Liver (tissue), 9 donors: ENCODE data around the gene ELF2. TPM values are rescaled to one million over a fixed set of nuclear protein-coding genes. Genes with fewer than 3 reads are reported as not detected.

Experiments used
- DNase-seq: peaks from one replicate; pipeline ENCODE4 v3.0.0-alpha.2; 2017; ENCODE audit warnings: low spot score
- H3K27ac ChIP-seq, 2 donors: one replicate each; pipeline ENCODE4 v1.7.0; 2013; ENCODE audit warnings: inconsistent platforms in 2 of 2, low read length in 2 of 2, control low read depth in 1 of 2, low read depth in 1 of 2, mild to moderate bottlenecking in 1 of 2
- H3K27me3 ChIP-seq, 4 donors: one replicate each; pipeline versions ENCODE4 v1.6.1 to v1.7.0; 2013; ENCODE audit warnings: low read length in 3 of 4, inconsistent platforms in 1 of 4, mild to moderate bottlenecking in 1 of 4, moderate library complexity in 1 of 4; ENCODE audit not compliant: control insufficient read depth in 4 of 4, insufficient read depth in 4 of 4
- H3K36me3 ChIP-seq, 4 donors: one replicate each; pipeline versions ENCODE4 v1.6.1 to v1.7.0; 2013; ENCODE audit warnings: low read length in 3 of 4, mild to moderate bottlenecking in 3 of 4, low read depth in 1 of 4, moderate library complexity in 1 of 4; ENCODE audit not compliant: control insufficient read depth in 4 of 4, insufficient read depth in 3 of 4
- H3K4me1 ChIP-seq, 4 donors: one replicate each; pipeline versions ENCODE4 v1.6.1 to v1.7.0; 2013; ENCODE audit warnings: low read length in 3 of 4, mild to moderate bottlenecking in 3 of 4, moderate library complexity in 1 of 4; ENCODE audit not compliant: control insufficient read depth in 4 of 4, insufficient read depth in 4 of 4
- H3K4me3 ChIP-seq, 3 donors: one replicate each; pipeline versions ENCODE4 v1.6.1 to v1.7.0; 2013; ENCODE audit warnings: low read length in 3 of 3, control low read depth in 1 of 3, low read depth in 1 of 3, mild to moderate bottlenecking in 1 of 3
- H3K9ac ChIP-seq, 2 donors: one replicate each; pipeline ENCODE4 v1.7.0; 2013; ENCODE audit warnings: low read length in 2 of 2, mild to moderate bottlenecking in 2 of 2, moderate library complexity in 2 of 2, control low read depth in 1 of 2, low read depth in 1 of 2
- H3K9me3 ChIP-seq, 4 donors: one replicate each; pipeline versions ENCODE4 v1.6.1 to v1.7.0; 2013; ENCODE audit warnings: low read length in 3 of 4; ENCODE audit not compliant: control insufficient read depth in 4 of 4
- EGR1 ChIP-seq, 2 donors: IDR thresholded peaks; 2 replicates each; pipeline ENCODE4 v1.6.1; 2016 to 2018; ENCODE audit warnings: antibody characterized with exemption in 2 of 2, low read depth in 2 of 2
- FOXA2 ChIP-seq: IDR thresholded peaks from 2 replicates; pipeline ENCODE4 v1.6.1; 2016; ENCODE audit warnings: antibody characterized with exemption
- GABPA ChIP-seq, 2 donors: IDR thresholded peaks in 1 of 2; conservative IDR thresholded peaks in 1 of 2; 2 replicates each; pipeline ENCODE4 v1.6.1; 2016; ENCODE audit warnings: antibody characterized with exemption in 2 of 2, mild to moderate bottlenecking in 1 of 2, moderate library complexity in 1 of 2
- HNF4G ChIP-seq: IDR thresholded peaks from 2 replicates; pipeline ENCODE4 v1.6.1; 2016; ENCODE audit warnings: antibody characterized with exemption
- JUND ChIP-seq, 2 donors: IDR thresholded peaks; 2 replicates each; pipeline ENCODE4 v1.6.1; 2016; ENCODE audit warnings: antibody characterized with exemption in 2 of 2
- NR2F2 ChIP-seq: IDR thresholded peaks from 2 replicates; pipeline ENCODE4 v1.6.1; 2016; ENCODE audit warnings: antibody characterized with exemption
- RAD21 ChIP-seq, 2 donors: IDR thresholded peaks; 2 replicates each; pipeline ENCODE4 v1.6.1; 2016; ENCODE audit warnings: antibody characterized with exemption in 2 of 2, mild to moderate bottlenecking in 2 of 2
- RXRA ChIP-seq, 2 donors: IDR thresholded peaks; 2 replicates each; pipeline ENCODE4 v1.6.1; 2017 to 2018; ENCODE audit warnings: antibody characterized with exemption in 2 of 2, mild to moderate bottlenecking in 1 of 2
- SP1 ChIP-seq: IDR thresholded peaks from 2 replicates; pipeline ENCODE4 v1.6.1; 2018; ENCODE audit warnings: antibody characterized with exemption, mild to moderate bottlenecking
- YY1 ChIP-seq: IDR thresholded peaks from 2 replicates; pipeline ENCODE4 v1.6.1; 2016; ENCODE audit warnings: antibody characterized with exemption, mild to moderate bottlenecking
- WGBS: extraction: QIAGEN DNeasy Blood & Tissue Kit; methylation state at CpG from one replicate; pipeline ENCODE4 v1.1.7; 2013; 5-methylcytosine and 5-hydroxymethylcytosine counted together
- polyA plus RNA-seq, 2 donors: library from polyadenylated mRNA; stranded (reverse) in 1 of 2; unstranded in 1 of 2; fragments of 200-250 nt in 1 of 2; fragments of >200 nt in 1 of 2; fragmentation: Nextera tagmentation in 1 of 2; extraction: Ambion mirVana in 1 of 2; gene quantifications; one replicate each; pipeline versions ENCODE4 v1.2.1 to v1.2.3, GENCODE V29; 2013 to 2015
- total RNA-seq, 2 donors: library from RNA; depleted of rRNA; stranded (reverse); fragments of >200 nt; gene quantifications; one replicate each; pipeline ENCODE4 v1.2.3, GENCODE V29; 2014
- TF ChIP-seq, protein P1 (sequence below): fragments of 150-350 bp; IDR thresholded peaks from 2 replicates; pipeline ENCODE4 v1.5.1; 2017; ENCODE audit warnings: improper control_type of control experiment, low read depth, low read length; ENCODE audit not compliant: missing input control
- TF ChIP-seq, protein P2 (sequence below): IDR thresholded peaks from 2 replicates; pipeline ENCODE4 v1.6.1; 2016; ENCODE audit warnings: antibody characterized with exemption
- TF ChIP-seq, protein P3 (sequence below): IDR thresholded peaks from 2 replicates; pipeline ENCODE4 v1.6.1; 2016; ENCODE audit warnings: antibody characterized with exemption, mild to moderate bottlenecking
- donor health status: healthy.
- donor health status: healthy.
- donor health status: healthy.
- donor health status: healthy.
- donor health status: healthy.

The ELF2 gene
- total and polyA plus RNA-seq, 4 donors: 8.1 to 35.3 (median 24.1) TPM

- no peak overlapping the region for H3K27ac ChIP-seq
Observed at GRCh38 chr4:139184129-139184528, 7.1 kb upstream of the ELF2 start.

DNA sequence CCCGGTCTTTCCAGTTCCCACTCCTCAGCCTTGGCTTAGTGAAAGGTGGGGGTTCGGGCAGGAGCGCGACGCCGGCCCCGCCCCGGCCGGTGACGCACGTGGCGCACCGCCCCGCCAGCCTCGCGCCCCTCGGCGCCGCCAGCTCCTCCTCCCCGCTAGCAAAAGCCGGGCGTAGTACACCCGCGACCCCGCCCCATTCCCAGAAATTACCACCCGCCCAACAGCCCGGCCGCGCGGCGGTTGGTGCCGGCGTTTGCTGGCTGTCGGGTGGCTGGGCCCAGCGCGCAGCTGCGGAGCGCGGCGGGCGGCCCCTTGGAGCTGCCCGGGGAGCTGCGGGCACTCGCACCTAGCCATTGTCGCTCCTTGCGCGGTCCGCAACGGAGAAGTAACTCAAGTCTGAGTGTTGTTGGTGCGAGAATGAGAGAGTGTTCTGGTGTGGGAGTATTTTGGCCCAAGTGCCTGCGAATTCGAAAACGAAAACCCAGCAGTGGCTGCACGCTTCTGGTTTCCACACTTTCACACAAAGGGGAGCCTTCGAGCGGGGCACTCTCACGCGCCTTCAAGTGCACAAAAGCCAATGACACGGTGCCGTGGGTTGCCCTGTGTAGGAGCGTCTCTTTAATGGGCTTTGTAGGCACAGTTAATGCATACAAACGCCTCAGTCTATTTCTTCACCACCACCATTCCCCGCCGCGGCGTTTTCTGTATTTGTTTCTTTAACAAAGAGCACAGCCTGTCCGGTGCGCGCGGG is 1.0 kb upstream of the ELF2 start:
- DNase-seq: peak; percentile 92
- Histone ChIP-seq H3K27ac (peak overlapping the region; percentile 100), H3K9me3 (no peaks in the 10 kb centered on the region), H3K4me3 (peak overlapping the region; percentile 80 to 95 (median 95)), H3K9ac (peak overlapping the region; percentile 86 to 93), H3K36me3 (no peaks in the 10 kb centered on the region), H3K4me1 (peaks cover 3 to 18% (median 11%) of the 10 kb centered on the region in 4 donors), H3K27me3 (no peaks in the 10 kb centered on the region)
- TF ChIP-seq, protein P1, sequence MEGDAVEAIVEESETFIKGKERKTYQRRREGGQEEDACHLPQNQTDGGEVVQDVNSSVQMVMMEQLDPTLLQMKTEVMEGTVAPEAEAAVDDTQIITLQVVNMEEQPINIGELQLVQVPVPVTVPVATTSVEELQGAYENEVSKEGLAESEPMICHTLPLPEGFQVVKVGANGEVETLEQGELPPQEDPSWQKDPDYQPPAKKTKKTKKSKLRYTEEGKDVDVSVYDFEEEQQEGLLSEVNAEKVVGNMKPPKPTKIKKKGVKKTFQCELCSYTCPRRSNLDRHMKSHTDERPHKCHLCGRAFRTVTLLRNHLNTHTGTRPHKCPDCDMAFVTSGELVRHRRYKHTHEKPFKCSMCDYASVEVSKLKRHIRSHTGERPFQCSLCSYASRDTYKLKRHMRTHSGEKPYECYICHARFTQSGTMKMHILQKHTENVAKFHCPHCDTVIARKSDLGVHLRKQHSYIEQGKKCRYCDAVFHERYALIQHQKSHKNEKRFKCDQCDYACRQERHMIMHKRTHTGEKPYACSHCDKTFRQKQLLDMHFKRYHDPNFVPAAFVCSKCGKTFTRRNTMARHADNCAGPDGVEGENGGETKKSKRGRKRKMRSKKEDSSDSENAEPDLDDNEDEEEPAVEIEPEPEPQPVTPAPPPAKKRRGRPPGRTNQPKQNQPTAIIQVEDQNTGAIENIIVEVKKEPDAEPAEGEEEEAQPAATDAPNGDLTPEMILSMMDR: no peak
- TF ChIP-seq, protein P2, sequence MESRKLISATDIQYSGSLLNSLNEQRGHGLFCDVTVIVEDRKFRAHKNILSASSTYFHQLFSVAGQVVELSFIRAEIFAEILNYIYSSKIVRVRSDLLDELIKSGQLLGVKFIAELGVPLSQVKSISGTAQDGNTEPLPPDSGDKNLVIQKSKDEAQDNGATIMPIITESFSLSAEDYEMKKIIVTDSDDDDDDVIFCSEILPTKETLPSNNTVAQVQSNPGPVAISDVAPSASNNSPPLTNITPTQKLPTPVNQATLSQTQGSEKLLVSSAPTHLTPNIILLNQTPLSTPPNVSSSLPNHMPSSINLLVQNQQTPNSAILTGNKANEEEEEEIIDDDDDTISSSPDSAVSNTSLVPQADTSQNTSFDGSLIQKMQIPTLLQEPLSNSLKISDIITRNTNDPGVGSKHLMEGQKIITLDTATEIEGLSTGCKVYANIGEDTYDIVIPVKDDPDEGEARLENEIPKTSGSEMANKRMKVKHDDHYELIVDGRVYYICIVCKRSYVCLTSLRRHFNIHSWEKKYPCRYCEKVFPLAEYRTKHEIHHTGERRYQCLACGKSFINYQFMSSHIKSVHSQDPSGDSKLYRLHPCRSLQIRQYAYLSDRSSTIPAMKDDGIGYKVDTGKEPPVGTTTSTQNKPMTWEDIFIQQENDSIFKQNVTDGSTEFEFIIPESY: no peak
- TF ChIP-seq NR2F2 (no peak), RXRA (IDR thresholded peaks at IDR 0.05) (peak in 1 of 2 donors; percentile 3), JUND (IDR thresholded peaks at IDR 0.05) (no peak), GABPA (IDR thresholded peaks at IDR 0.05 in 1 of 2, conservative IDR thresholded peaks at IDR 0.05 in 1 of 2) (no peak), FOXA2 (no peak), EGR1 (IDR thresholded peaks at IDR 0.05; ENCODE audit: low read depth in 2 of 2) (no peak), RAD21 (IDR thresholded peaks at IDR 0.05) (no peak), HNF4G (no peak), SP1 (peak; percentile 24), YY1 (peak; percentile 49)
- TF ChIP-seq, protein P3, sequence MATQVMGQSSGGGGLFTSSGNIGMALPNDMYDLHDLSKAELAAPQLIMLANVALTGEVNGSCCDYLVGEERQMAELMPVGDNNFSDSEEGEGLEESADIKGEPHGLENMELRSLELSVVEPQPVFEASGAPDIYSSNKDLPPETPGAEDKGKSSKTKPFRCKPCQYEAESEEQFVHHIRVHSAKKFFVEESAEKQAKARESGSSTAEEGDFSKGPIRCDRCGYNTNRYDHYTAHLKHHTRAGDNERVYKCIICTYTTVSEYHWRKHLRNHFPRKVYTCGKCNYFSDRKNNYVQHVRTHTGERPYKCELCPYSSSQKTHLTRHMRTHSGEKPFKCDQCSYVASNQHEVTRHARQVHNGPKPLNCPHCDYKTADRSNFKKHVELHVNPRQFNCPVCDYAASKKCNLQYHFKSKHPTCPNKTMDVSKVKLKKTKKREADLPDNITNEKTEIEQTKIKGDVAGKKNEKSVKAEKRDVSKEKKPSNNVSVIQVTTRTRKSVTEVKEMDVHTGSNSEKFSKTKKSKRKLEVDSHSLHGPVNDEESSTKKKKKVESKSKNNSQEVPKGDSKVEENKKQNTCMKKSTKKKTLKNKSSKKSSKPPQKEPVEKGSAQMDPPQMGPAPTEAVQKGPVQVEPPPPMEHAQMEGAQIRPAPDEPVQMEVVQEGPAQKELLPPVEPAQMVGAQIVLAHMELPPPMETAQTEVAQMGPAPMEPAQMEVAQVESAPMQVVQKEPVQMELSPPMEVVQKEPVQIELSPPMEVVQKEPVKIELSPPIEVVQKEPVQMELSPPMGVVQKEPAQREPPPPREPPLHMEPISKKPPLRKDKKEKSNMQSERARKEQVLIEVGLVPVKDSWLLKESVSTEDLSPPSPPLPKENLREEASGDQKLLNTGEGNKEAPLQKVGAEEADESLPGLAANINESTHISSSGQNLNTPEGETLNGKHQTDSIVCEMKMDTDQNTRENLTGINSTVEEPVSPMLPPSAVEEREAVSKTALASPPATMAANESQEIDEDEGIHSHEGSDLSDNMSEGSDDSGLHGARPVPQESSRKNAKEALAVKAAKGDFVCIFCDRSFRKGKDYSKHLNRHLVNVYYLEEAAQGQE: peak; percentile 38
- under 1% methylated on average over 70 of the region's 70 CpGs for WGBS

More at GRCh38 chr4:139184129-139184528, 7.1 kb upstream of the ELF2 start:
- TF ChIP-seq RAD21 (IDR thresholded peaks at IDR 0.05) (peak; percentile 50 to 63), HNF4G (no peak)
- no peaks in the 10 kb centered on the region for H3K4me1 ChIP-seq
- no peak overlapping the region for H3K4me3 ChIP-seq
- H3K36me3 ChIP-seq: no peaks in the 10 kb centered on the region
- H3K9ac ChIP-seq: no peak overlapping the region
- no peak for DNase-seq
- no peaks in the 10 kb centered on the region for H3K9me3 ChIP-seq
- no peaks in the 10 kb centered on the region for H3K27me3 ChIP-seq
